BE2C (cell line): ENCODE data around the gene DAPK1.

Experiments
- DNase-seq: peaks from one replicate; pipeline ENCODE4 v3.0.0-alpha.2; 2020
- H3K27me3 ChIP-seq: fragments of 250-450 bp; sonication (Bioruptor Pico); 2 replicates; pipeline ENCODE4 v1.5.1; 2020; ENCODE audit warnings: mild to moderate bottlenecking
- H3K36me3 ChIP-seq: fragments of 250-450 bp; sonication (Bioruptor Pico); 2 replicates; pipeline ENCODE4 v1.5.1; 2020; ENCODE audit warnings: mild to moderate bottlenecking
- H3K4me1 ChIP-seq: fragments of 250-450 bp; sonication (Bioruptor Pico); 2 replicates; pipeline ENCODE4 v1.5.1; 2020
- H3K4me3 ChIP-seq: 2 replicates; pipeline ENCODE4 v1.5.1; 2011; ENCODE audit warnings: low read depth, low read length
- H3K9me3 ChIP-seq: fragments of 250-450 bp; sonication (Bioruptor Pico); 2 replicates; pipeline ENCODE4 v1.5.1; 2020
- TF ChIP-seq, protein P1 (sequence below): IDR thresholded peaks from 2 replicates; pipeline ENCODE4 v1.5.1; 2012; ENCODE audit warnings: mild to moderate bottlenecking, low read depth, low read length

Gene DAPK1

DNA sequence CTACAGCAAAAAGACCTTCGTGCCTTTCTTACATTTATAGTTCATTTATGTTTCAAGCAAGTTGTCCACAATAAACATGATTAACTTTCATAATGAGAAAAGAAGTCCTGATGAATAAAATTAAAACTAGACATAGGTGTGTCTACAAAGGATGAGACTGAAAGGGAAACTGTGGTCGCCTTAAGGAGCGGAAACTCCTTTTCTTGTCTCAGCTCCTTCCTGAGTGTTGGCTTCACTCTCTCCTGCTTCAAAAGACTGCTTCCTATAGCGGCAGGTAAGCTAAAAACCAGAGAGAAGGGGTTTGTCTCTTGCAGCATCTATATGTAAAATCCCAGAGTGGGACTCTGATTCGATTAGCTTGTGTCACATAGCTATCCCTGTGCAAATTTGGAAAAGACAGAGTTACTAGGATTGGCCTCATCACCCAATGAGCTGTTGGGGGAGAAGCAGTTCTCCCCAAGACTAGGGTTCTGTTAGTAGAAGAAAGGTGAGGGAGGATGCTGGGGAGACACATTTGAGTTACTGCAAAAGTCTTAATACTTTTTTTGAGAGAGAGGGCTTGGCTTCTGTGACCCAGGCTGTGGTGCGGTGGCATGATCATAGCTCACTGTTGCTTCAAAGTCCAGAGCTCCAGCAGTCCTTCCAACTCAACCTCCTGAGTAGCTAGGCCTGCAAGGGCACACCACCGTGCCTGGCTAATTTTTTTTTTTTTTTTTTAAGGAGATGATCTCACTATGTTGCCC is 211.5 kb downstream of the DAPK1 start:
- Histone ChIP-seq H3K36me3 (peaks cover 13% of the 10 kb centered on the region), H3K4me3 (no peak overlapping the region), H3K9me3 (no peaks in the 10 kb centered on the region), H3K27me3 (no peaks in the 10 kb centered on the region), H3K4me1 (peaks cover 5% of the 10 kb centered on the region; the same call in 1 of the 2 replicates)
- DNase-seq: no peak
- TF ChIP-seq, protein P1, sequence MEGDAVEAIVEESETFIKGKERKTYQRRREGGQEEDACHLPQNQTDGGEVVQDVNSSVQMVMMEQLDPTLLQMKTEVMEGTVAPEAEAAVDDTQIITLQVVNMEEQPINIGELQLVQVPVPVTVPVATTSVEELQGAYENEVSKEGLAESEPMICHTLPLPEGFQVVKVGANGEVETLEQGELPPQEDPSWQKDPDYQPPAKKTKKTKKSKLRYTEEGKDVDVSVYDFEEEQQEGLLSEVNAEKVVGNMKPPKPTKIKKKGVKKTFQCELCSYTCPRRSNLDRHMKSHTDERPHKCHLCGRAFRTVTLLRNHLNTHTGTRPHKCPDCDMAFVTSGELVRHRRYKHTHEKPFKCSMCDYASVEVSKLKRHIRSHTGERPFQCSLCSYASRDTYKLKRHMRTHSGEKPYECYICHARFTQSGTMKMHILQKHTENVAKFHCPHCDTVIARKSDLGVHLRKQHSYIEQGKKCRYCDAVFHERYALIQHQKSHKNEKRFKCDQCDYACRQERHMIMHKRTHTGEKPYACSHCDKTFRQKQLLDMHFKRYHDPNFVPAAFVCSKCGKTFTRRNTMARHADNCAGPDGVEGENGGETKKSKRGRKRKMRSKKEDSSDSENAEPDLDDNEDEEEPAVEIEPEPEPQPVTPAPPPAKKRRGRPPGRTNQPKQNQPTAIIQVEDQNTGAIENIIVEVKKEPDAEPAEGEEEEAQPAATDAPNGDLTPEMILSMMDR: no peak

DNA sequence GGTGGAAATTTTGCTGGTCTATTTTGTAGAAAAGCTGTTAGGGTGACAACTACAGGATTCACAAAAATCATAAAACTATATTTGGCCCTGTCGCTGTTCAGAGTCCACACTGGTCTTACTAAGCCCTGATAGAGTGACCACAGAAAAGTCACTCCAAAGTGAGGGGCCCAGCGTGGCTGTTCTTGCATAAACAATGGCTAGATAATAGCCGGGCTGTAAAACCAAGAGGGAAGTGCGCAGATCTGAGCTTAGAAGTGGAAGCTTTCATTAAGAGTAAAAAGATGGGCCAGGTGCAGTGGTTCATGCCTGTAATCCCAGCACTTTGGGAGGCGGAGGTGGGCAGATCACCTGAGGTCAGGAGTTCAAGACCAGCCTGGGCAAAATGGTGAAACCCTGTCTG is 212.8 kb downstream of the DAPK1 start:
- Histone ChIP-seq H3K9me3 (no peaks in the 10 kb centered on the region), H3K4me3 (no peak overlapping the region), H3K36me3 (peaks cover 13% of the 10 kb centered on the region), H3K4me1 (no peaks in the 10 kb centered on the region; the same call in 1 of the 2 replicates), H3K27me3 (no peaks in the 10 kb centered on the region)
- DNase-seq: no peak
- TF ChIP-seq, protein P1: no peak

DNA sequence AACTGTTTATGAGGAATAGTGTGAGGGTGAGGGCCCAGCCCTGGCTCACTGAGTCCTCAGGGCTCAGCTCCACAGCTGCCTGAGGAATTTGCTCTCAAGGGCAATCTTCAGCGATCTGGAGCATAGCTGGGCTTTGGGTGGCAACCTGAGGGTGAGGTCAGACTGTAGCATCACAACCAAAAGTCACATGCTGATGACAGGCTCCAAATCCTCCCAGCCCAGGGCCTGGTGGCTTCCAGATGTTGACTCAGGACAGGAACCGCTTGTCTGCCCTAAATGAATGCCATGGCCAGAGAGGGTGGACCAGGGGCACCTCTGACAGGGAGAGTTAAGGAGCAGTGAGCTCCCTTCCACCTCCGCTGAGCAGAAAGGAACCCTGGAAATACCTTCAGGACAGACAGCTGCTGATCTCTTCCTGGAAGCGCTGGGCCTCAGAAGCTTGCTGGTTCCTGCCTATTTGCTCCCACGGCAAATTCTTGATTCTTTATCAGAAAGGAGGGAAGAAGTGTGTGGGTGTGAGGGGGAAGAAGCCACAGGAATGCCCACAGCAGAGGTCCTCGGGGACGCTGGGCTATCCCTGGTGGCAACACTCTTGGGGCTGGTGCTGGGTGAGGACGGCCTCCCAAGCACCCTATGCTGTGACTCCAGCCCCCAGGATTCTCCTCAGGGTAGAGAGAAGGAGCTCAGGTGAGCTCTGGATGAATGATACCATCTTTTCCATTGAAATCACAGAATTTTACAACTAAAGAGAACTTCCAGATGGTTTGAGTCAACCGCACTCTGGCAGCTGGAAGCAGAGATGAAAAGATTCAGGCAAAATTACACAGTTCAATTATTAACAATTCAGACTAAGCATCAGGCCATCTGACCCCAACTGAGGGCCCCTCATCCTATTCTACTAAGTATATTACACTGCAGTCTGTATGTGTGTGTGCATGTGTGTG is 214.5 kb downstream of the DAPK1 start:
- DNase-seq: no peak
- Histone ChIP-seq H3K9me3 (no peaks in the 10 kb centered on the region), H3K27me3 (no peaks in the 10 kb centered on the region), H3K4me1 (no peaks in the 10 kb centered on the region; the same call in 1 of the 2 replicates), H3K4me3 (no peak overlapping the region), H3K36me3 (peaks cover under 1% of the 10 kb centered on the region; the same call in 1 of the 2 replicates)
- TF ChIP-seq, protein P1: no peak

DNA sequence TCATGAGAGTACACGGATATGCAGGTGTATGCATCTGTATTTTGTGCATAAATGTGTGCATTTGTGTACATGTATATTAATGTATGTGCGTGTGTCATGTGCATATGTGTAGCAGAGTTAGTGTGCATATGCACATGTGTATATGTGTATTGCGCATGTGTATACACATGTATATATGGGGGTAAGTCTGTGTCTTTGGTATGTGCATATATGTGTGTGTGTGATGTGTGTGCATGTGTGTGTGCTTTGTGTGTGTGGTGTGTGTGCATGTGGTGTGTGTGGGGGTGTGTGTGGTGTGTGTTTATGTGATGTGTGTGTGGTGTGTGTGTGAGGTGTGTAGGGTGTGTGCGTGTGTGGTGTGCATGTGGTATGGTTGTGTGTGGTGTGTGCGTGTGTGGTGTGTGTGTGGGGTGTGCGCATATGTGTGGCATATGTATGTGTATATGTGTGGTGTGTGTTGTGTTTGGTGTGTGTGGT is 215.2 kb downstream of the DAPK1 start:
- TF ChIP-seq, protein P1: no peak
- Histone ChIP-seq H3K4me3 (no peak overlapping the region), H3K4me1 (no peaks in the 10 kb centered on the region; the same call in 1 of the 2 replicates), H3K27me3 (no peaks in the 10 kb centered on the region), H3K9me3 (no peaks in the 10 kb centered on the region), H3K36me3 (no peaks in the 10 kb centered on the region)
- no peak for DNase-seq

DNA sequence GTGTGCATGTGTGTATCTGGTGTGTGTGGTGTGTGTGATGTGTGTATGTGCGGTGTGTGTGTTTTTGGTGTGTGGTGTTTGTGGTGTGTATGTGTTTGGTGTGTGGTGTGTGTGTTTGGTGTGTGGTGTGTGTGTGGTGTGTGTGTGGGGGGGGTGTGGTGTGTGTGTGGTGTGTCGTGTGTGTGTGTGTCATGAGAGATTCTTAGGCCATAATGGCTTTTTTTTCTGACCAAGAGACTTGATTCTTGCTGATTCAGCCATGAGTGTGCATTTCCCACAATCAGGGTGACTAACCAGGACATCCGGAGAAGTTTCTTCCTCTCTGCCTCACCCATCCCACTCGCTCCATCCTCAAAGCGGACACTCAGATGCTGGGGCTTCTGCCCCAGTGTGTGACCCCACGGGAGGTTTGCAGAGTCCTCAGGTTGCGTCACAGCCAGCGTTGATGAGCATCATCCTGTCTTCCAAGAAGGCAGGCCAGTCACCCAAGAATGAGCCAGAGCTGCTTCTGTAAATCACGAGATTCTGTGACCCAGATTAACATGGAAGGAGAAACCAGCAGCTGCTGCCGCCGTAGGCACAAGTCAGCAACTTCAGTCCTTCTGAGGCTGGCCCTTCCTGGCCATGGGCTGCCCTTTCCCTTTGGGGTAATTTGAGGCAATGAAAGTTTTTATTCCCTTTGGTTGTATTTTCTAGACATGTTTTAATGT is 215.8 kb downstream of the DAPK1 start:
- Histone ChIP-seq H3K27me3 (no peaks in the 10 kb centered on the region), H3K4me1 (no peaks in the 10 kb centered on the region; the same call in 1 of the 2 replicates), H3K4me3 (no peak overlapping the region), H3K36me3 (no peaks in the 10 kb centered on the region), H3K9me3 (no peaks in the 10 kb centered on the region)
- TF ChIP-seq, protein P1: no peak
- no peak for DNase-seq
